ENCODE results near the gene ITGA6.

The ITGA6 gene

DNA sequence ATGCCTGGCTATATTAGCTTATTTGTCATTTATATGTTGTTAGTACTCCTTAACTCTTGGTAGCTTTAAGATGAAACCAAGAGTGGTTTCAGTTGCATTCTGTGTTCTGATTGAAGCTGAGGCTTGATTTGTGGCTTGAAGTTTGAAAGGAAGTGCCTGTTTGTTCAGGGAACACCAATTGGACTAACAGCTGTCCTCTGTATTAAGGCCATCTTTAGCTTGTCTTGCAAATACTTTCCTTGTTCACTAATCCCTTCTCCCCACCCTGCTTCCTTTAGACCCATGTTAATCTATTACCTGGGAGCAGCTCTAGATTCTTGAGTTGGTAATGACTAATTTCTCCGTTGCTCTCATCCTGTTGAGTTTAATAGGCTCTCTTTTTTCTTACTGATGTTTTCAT, 13.4 kb downstream of the ITGA6 start:
- Histone ChIP-seq H3K4me1 (ENCODE audit: low read depth, poor library complexity, severe bottlenecking) (peaks cover 64% of the 10 kb centered on the region), H3K4me2 (peak overlapping the region; percentile 96), H3K27ac (peak overlapping the region; percentile 35; the same call in 1 of the 2 replicates), H4K20me1 (ENCODE audit: insufficient read depth) (no peaks in the 10 kb centered on the region; the same call in 1 of the 2 replicates), H3K9ac (peak overlapping the region; percentile 9; the same call in 1 of the 2 replicates), H3K36me3 (ENCODE audit: insufficient read depth) (no peaks in the 10 kb centered on the region), H3K79me2 (ENCODE audit: insufficient read depth, low read depth) (no peaks in the 10 kb centered on the region), H3K27me3 (ENCODE audit: insufficient read depth, low read depth) (no peaks in the 10 kb centered on the region), H2AFZ (ENCODE audit: low read depth) (no peak overlapping the region), H3K4me3 (IDR thresholded peaks at IDR 0.05; ENCODE audit: insufficient read depth, low read depth, low read length) (no peak overlapping the region)
- TF ChIP-seq, protein P1, sequence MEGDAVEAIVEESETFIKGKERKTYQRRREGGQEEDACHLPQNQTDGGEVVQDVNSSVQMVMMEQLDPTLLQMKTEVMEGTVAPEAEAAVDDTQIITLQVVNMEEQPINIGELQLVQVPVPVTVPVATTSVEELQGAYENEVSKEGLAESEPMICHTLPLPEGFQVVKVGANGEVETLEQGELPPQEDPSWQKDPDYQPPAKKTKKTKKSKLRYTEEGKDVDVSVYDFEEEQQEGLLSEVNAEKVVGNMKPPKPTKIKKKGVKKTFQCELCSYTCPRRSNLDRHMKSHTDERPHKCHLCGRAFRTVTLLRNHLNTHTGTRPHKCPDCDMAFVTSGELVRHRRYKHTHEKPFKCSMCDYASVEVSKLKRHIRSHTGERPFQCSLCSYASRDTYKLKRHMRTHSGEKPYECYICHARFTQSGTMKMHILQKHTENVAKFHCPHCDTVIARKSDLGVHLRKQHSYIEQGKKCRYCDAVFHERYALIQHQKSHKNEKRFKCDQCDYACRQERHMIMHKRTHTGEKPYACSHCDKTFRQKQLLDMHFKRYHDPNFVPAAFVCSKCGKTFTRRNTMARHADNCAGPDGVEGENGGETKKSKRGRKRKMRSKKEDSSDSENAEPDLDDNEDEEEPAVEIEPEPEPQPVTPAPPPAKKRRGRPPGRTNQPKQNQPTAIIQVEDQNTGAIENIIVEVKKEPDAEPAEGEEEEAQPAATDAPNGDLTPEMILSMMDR (conservative IDR thresholded peaks at IDR 0.05; ENCODE audit: low read depth, low read length): no peak

DNA sequence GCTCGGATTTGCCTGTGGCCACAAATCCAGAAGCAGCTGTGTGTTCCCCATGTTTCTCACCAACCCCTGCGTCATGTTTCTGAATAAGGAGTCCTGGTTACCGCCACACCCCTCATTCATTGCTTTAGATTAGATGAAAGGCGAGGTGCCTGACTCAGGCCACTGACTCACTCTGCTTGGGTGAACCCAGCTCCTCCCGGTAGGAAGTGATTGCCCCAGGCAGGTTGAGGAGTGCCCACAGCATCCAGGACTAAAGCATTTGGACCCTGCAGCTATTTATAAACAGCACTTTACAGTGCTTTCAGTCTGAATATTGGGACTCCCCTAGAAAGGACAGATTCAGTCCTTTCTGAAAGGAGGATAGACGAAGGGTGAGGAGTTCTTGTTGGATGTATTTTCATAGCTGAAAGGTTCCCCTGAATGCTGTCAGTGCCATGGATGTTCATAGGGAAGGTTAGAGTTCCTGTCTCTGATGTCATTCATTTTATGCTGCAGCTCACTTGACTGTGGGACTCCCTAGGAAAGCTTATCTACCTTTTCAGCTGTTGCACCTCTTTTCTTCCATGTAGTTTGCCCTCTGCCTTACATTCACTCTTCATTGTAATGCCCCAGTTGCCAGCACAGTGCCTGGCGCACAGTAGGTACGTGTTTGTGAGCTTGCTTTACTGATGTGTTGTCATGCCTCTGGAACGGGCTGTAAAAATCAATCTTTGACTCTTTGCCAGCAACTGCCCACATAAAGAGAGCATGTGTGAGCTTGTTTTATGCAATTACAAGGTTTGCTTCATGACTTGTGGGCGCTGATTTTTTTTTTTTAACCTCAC, 14.9 kb downstream of the ITGA6 start:
- Histone ChIP-seq H2AFZ (ENCODE audit: low read depth) (peak overlapping the region; percentile 34; the same call in 1 of the 2 replicates), H3K4me2 (peak overlapping the region; percentile 96), H3K27ac (peak overlapping the region; percentile 25; the same call in 1 of the 2 replicates), H4K20me1 (ENCODE audit: insufficient read depth) (no peaks in the 10 kb centered on the region; the same call in 1 of the 2 replicates), H3K4me3 (IDR thresholded peaks at IDR 0.05; ENCODE audit: insufficient read depth, low read depth, low read length) (peak overlapping the region; percentile 1), H3K27me3 (ENCODE audit: insufficient read depth, low read depth) (no peaks in the 10 kb centered on the region), H3K36me3 (ENCODE audit: insufficient read depth) (no peaks in the 10 kb centered on the region), H3K79me2 (ENCODE audit: insufficient read depth, low read depth) (no peaks in the 10 kb centered on the region), H3K9ac (no peak overlapping the region; the same call in 1 of the 2 replicates), H3K4me1 (ENCODE audit: low read depth, poor library complexity, severe bottlenecking) (peaks cover 68% of the 10 kb centered on the region)
- TF ChIP-seq, protein P1 (conservative IDR thresholded peaks at IDR 0.05; ENCODE audit: low read depth, low read length): no peak

DNA sequence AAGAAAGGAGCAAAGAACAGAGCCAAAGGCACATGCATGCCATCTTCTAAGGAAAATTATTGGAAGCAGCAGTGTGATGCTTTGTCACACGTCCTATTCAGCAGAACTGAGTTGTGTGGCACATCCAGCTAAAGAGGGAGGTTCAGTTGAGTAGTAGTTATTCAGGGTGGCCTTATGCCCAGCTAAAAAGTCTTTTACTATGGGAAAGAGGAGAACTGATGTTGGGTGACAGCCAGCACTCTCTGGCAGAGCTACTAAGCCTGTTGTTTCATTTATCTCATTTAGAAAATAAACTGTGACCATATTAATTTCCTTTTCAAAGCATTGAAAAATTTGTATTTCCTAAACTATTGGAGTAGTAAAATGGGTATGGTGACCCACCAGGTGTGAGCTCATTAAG, 18.5 kb downstream of the ITGA6 start:
- TF ChIP-seq, protein P1 (conservative IDR thresholded peaks at IDR 0.05; ENCODE audit: low read depth, low read length): no peak
- Histone ChIP-seq H3K9ac (no peak overlapping the region), H3K36me3 (ENCODE audit: insufficient read depth) (no peaks in the 10 kb centered on the region), H3K4me2 (no peak overlapping the region), H3K4me1 (ENCODE audit: low read depth, poor library complexity, severe bottlenecking) (peaks cover 40% of the 10 kb centered on the region), H4K20me1 (ENCODE audit: insufficient read depth) (no peaks in the 10 kb centered on the region; the same call in 1 of the 2 replicates), H3K79me2 (ENCODE audit: insufficient read depth, low read depth) (no peaks in the 10 kb centered on the region), H2AFZ (ENCODE audit: low read depth) (no peak overlapping the region), H3K27ac (no peak overlapping the region), H3K27me3 (ENCODE audit: insufficient read depth, low read depth) (no peaks in the 10 kb centered on the region), H3K4me3 (IDR thresholded peaks at IDR 0.05; ENCODE audit: insufficient read depth, low read depth, low read length) (no peak overlapping the region)

DNA sequence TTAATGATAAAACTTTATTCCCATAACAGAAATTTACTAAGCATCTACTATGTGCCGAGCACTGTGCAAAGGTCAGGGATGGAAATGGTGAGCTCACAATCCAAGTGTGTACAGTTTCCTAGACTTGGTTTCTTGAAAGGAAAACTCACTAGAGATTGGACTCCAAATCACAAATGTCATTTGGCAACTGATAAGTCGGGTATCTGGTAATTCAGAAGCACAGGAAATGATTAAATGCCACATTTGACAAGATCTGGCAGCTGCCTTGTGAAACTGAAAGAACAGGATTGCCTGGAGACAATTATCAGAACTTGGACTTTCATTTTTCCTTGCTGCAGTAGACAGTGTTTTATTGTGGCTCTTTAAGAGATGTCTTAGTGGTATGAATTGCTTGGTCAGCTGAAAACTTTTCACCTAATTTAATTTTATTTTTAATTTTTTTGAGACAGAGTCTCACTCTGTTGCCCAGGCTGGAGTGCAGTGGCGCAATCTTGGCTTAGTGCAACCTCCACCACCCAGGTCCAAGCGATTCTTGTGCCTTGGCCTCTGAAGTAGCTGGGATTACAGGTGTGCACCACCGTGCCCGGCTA, 19.2 kb downstream of the ITGA6 start:
- no peaks in the 10 kb centered on the region; the same call in 1 of the 2 replicates for H4K20me1 ChIP-seq (ENCODE audit: insufficient read depth)
- no peak overlapping the region for H3K4me2 ChIP-seq
- H3K9ac ChIP-seq: no peak overlapping the region
- no peak overlapping the region for H3K4me3 ChIP-seq (IDR thresholded peaks at IDR 0.05; ENCODE audit: insufficient read depth, low read depth, low read length)
- no peaks in the 10 kb centered on the region for H3K36me3 ChIP-seq (ENCODE audit: insufficient read depth)
- H3K79me2 ChIP-seq (ENCODE audit: insufficient read depth, low read depth): no peaks in the 10 kb centered on the region
- H3K27me3 ChIP-seq (ENCODE audit: insufficient read depth, low read depth): no peaks in the 10 kb centered on the region
- no peak overlapping the region for H2AFZ ChIP-seq (ENCODE audit: low read depth)
- TF ChIP-seq, protein P1 (conservative IDR thresholded peaks at IDR 0.05; ENCODE audit: low read depth, low read length): no peak
- H3K4me1 ChIP-seq (ENCODE audit: low read depth, poor library complexity, severe bottlenecking): peaks cover 33% of the 10 kb centered on the region
- H3K27ac ChIP-seq: no peak overlapping the region
